Tibial nerve (tissue), 4 donors: ENCODE data around the gene CTNNA2. TPM values are rescaled to one million over a fixed set of nuclear protein-coding genes. Genes with fewer than 3 reads are reported as not detected.

ENCODE experiments used
- DNase-seq, 2 donors: peaks; one replicate each; pipeline ENCODE4 v3.0.0-alpha.2; 2019; ENCODE audit warnings: low spot score in 2 of 2
- H3K27ac ChIP-seq, 4 donors: fragments of 200-600 bp; sonication (generic) in 3 of 4; one replicate each; pipeline ENCODE4 v1.5.1; 2017 to 2019; ENCODE audit warnings: mild to moderate bottlenecking in 1 of 4
- H3K27me3 ChIP-seq, 2 donors: fragments of 200-600 bp; sonication (generic) in 1 of 2; one replicate each; pipeline versions ENCODE4 v1.5.1 to v1.6.0; 2017 to 2019
- H3K36me3 ChIP-seq, 3 donors: fragments of 200-600 bp; sonication (generic); one replicate each; pipeline ENCODE4 v1.5.1; 2018 to 2019
- H3K4me1 ChIP-seq, 4 donors: fragments of 200-600 bp; sonication (generic) in 3 of 4; one replicate each; pipeline ENCODE4 v1.5.1; 2017 to 2019
- H3K4me3 ChIP-seq, 4 donors: fragments of 200-600 bp; sonication (generic) in 3 of 4; one replicate each; pipeline ENCODE4 v1.5.1; 2017 to 2019; ENCODE audit warnings: mild to moderate bottlenecking in 1 of 4, moderate library complexity in 1 of 4
- H3K9me3 ChIP-seq, 4 donors: fragments of 200-600 bp; sonication (generic) in 3 of 4; one replicate each; pipeline ENCODE4 v1.5.1; 2017 to 2019
- CTCF ChIP-seq, 5 experiments: fragments of 200-600 bp in 3 of 5; fragments of 450-650 bp in 2 of 5; sonication (generic) in 3 of 5; IDR thresholded peaks; one replicate each; pipeline ENCODE4 v1.5.1; 2016 to 2019; ENCODE audit warnings: antibody characterized with exemption in 5 of 5, mild to moderate bottlenecking in 3 of 5, moderate library complexity in 2 of 5
- EP300 ChIP-seq, 2 donors: sonication (generic); formaldehyde crosslinking; IDR thresholded peaks; one replicate each; pipeline ENCODE4 v1.6.1; 2017; ENCODE audit warnings: antibody characterized with exemption in 2 of 2, mild to moderate bottlenecking in 1 of 2
- POLR2A ChIP-seq, 2 donors: fragments of 450-650 bp; IDR thresholded peaks; one replicate each; pipeline ENCODE4 v1.6.1; 2017; ENCODE audit warnings: antibody characterized with exemption in 2 of 2, mild to moderate bottlenecking in 2 of 2, moderate library complexity in 2 of 2
- WGBS, 2 donors: methylation state at CpG; one replicate each; pipeline ENCODE4 v1.1.5; 2018; 5-methylcytosine and 5-hydroxymethylcytosine counted together
- total RNA-seq, 4 donors: library from RNA; depleted of rRNA; stranded (reverse); fragments of >200 nt; gene quantifications; one replicate each; pipeline ENCODE4 v1.1.0, GENCODE V29; 2016

Gene CTNNA2
- total RNA-seq, 4 donors from 2014 or later = 0.39 to 3.3 (median 0.75) TPM

DNA sequence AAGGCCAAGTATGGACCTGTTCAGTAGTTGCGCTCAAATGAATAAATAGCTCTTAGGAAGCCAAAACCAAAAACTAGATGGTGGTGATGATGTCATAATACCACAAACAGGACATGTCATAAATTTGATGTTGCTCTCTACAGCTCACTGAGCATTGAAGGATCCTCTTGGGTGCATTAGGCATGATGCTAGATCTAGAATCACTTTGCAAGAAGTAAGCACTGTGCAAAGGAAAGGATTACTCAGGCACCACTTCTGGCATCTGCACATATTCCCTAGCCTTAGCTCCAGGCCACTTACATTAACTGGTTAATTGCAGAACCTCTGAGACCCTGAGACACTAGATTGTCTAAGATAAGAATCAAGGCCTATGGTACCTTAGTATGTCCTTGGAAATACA is 733.7 kb downstream of the CTNNA2 start:
- WGBS, 2 donors = 94 to 97% methylated on average over 1 of the region's 1 CpG
- H3K27me3 ChIP-seq = no peaks in the 10 kb centered on the region
- H3K4me3 ChIP-seq = no peak overlapping the region
- DNase-seq = no peak
- H3K27ac ChIP-seq = no peak overlapping the region
- no peaks in the 10 kb centered on the region for H3K4me1 ChIP-seq
- TF ChIP-seq EP300 (IDR thresholded peaks at IDR 0.05) = no peak
- no peak for TF ChIP-seq CTCF (IDR thresholded peaks at IDR 0.05)
- no peak for TF ChIP-seq POLR2A (IDR thresholded peaks at IDR 0.05)
- H3K36me3 ChIP-seq = no peaks in the 10 kb centered on the region
- H3K9me3 ChIP-seq = no peaks in the 10 kb centered on the region

GRCh38 chr2:80247339-80247738 is 734.5 kb downstream of the CTNNA2 start:
- DNase-seq = no peak
- H3K27ac ChIP-seq = no peak overlapping the region
- no peaks in the 10 kb centered on the region for H3K36me3 ChIP-seq
- WGBS, 2 donors = 71 to 72% methylated on average over 3 of the region's 3 CpGs
- no peaks in the 10 kb centered on the region for H3K27me3 ChIP-seq
- no peaks in the 10 kb centered on the region for H3K4me1 ChIP-seq
- H3K4me3 ChIP-seq = no peak overlapping the region
- H3K9me3 ChIP-seq = no peaks in the 10 kb centered on the region
- no peak for TF ChIP-seq POLR2A (IDR thresholded peaks at IDR 0.05)
- no peak for TF ChIP-seq CTCF (IDR thresholded peaks at IDR 0.05)
- TF ChIP-seq EP300 (IDR thresholded peaks at IDR 0.05) = no peak

DNA sequence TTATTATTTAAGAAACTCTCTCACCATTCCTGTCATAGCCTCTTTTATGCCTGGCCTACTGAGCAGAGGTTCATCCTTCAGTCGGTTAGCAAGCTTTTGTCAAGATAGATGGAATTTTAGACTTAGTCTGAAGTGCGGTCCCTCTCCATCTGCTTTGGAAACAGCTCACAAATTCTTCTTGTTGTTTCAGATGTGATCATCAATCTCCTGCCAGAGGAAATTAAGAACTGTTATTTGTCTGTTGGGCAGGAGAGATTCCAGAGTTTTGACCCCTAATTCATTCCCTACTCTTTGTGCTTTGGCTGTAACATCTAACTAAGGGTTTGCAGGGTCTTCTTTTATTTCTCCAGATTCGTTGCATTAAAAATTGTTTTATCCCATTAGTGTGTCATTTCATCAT is 735.3 kb downstream of the CTNNA2 start:
- no peak for DNase-seq
- no peaks in the 10 kb centered on the region for H3K27me3 ChIP-seq
- H3K36me3 ChIP-seq = no peaks in the 10 kb centered on the region
- no peaks in the 10 kb centered on the region for H3K4me1 ChIP-seq
- WGBS, 2 donors = 48 to 59% methylated on average over 3 of the region's 3 CpGs
- H3K4me3 ChIP-seq = no peak overlapping the region
- H3K9me3 ChIP-seq = no peaks in the 10 kb centered on the region
- no peak for TF ChIP-seq CTCF (IDR thresholded peaks at IDR 0.05)
- TF ChIP-seq EP300 (IDR thresholded peaks at IDR 0.05) = no peak
- no peak for TF ChIP-seq POLR2A (IDR thresholded peaks at IDR 0.05)
- H3K27ac ChIP-seq = no peak overlapping the region

DNA sequence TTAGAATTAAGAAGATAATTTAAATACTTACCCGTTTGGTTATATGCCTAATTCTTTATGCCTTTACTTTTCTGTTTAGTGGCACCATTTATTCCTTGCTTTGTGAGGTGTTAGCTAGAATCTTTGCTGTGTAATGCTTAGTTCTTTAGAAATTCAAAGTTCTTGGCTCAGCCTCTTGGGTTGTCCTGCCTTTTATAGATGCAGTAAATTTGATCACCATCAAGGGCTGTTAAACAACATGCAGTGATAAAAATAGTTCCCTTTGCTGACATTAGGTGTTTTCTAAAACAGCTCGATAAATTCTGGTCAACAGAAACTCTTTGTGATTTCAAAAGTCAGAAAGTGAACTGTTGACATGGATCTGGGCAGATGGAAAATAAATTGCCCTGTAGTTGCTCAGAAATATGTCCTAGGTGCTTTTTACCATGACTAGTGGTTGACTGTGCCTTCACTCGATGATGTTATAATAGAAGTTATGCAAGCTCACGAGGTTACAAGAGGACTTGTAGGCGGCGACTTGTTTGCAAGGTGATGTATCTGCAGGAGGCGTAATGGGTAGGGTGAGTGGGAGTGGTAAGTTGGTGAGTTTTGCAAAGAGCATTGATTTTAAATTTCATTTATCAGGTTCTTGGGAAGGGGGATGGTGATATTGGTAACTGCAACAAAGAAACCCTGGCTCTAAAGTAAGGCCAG is 739.6 kb downstream of the CTNNA2 start:
- WGBS, 2 donors = 79 to 87% methylated on average over 7 of the region's 7 CpGs
- Histone ChIP-seq H3K27ac (no peak overlapping the region), H3K9me3 (no peaks in the 10 kb centered on the region), H3K27me3 (no peaks in the 10 kb centered on the region), H3K4me3 (no peak overlapping the region), H3K4me1 (no peaks in the 10 kb centered on the region), H3K36me3 (no peaks in the 10 kb centered on the region)
- no peak for DNase-seq
- TF ChIP-seq CTCF (IDR thresholded peaks at IDR 0.05) = no peak
- no peak for TF ChIP-seq POLR2A (IDR thresholded peaks at IDR 0.05)
- no peak for TF ChIP-seq EP300 (IDR thresholded peaks at IDR 0.05)

DNA sequence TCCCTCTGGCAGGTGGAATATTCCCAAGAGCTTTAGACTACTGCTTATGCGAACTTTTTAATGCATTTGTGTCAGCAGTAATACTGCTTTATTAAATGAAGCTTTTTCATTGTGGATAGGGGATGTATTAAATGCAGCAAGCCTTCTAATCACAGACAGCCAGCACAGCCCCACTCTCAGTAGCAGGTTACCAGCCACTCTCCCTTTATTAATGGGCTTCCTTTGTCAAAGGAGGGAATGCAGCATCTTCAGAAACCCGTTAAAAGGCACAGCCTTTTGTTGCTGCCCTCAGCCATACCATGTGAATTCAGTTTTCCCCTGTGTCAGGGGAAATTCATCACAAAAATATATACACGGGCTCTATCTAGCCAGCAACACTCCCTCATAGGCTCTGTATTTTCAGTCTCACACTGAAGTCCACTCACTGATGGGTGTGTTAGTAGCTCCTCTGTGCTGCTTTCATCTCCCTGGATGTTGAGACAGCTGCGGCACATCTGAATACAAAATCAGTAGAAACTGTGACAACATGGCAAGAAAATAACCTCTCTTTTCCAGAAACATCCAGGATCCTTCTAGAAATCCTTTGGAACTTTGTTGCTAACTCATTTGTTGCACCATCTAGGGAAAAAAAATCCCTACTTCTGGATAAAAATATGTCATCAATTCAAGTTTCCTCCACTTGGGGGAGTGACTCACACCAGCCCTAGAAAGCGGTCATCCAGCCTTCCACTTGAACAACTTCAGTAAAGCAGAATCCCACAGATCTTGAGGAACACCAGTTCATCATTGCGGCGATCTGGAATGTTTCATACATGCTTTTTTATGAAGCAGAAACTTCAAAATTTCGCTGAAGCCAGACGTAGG is 743.3 kb downstream of the CTNNA2 start:
- no peak overlapping the region for H3K4me3 ChIP-seq
- no peak for TF ChIP-seq CTCF (IDR thresholded peaks at IDR 0.05)
- TF ChIP-seq EP300 (IDR thresholded peaks at IDR 0.05) = no peak
- no peak for TF ChIP-seq POLR2A (IDR thresholded peaks at IDR 0.05)
- H3K27ac ChIP-seq = no peak overlapping the region
- H3K36me3 ChIP-seq = no peaks in the 10 kb centered on the region
- DNase-seq = no peak
- H3K27me3 ChIP-seq = no peaks in the 10 kb centered on the region
- H3K4me1 ChIP-seq = no peaks in the 10 kb centered on the region
- H3K9me3 ChIP-seq = no peaks in the 10 kb centered on the region
- 71 to 77% methylated on average over 9 of the region's 9 CpGs for WGBS, 2 donors
